ENCODE results near the gene KLHL29.

The KLHL29 gene

DNA sequence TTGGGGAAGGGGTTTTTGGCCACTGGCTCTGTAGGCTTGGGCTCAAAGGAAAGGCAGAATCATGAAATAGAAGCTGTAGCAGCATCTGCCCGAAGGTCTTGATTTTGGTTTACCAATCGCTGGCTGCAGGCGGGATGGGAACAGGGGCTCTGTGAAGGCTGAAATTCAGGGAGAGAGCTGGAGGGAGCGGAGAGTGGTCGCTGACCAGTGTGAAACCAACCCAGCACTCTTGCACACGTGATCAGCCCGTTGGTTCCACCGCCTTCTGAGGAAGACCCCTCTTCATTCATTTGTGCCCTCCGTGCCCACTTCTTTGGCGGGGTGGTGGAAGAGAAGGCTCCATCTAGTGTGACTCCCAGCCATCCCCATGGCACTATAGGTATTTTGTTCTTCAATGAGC, 82.6 kb downstream of the KLHL29 start:
- in situ Hi-C loops (cut with MboI; ENCODE audit: low sequenced_read_pairs), result loop anchor here (25.0 kb wide), 1 partner anchor 255 kb away; no protein-coding TSS in a partner anchor

DNA sequence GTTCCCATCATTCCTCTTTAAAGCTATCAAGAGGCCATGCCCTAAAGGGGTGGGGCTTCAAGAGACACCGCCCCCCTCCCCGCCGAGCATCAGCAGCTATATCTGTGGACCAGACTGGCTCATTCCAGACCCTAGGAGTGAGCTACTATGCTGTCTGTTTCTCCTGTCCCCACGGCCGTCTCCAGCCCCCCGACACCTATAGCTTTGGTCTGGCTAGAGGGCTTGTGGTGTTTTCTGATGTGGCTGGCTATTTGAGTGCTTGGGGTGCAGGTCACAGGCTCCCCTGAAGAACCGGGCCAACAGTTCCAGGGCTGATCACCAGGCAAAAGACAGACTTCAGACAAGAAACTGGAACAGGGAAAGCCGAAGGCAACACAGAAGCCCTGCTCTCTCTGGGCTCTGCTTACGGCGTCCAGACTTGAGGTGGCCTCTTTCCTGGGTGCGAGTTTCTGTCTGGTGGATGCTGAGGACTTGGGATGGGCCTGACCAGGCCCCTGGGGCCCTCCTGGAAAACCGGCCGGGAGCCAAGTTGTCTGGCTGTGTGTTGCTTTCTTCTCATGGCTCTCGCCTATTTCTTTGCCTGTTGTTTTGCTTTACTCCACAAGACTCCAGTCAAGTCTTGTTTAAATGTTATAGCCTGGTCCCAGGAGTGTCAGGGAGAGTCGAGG, 83.6 kb downstream of the KLHL29 start:
- in situ Hi-C loops (cut with MboI; ENCODE audit: low sequenced_read_pairs), result loop anchor here (25.0 kb wide), 1 partner anchor 256 kb away; no protein-coding TSS in a partner anchor

DNA sequence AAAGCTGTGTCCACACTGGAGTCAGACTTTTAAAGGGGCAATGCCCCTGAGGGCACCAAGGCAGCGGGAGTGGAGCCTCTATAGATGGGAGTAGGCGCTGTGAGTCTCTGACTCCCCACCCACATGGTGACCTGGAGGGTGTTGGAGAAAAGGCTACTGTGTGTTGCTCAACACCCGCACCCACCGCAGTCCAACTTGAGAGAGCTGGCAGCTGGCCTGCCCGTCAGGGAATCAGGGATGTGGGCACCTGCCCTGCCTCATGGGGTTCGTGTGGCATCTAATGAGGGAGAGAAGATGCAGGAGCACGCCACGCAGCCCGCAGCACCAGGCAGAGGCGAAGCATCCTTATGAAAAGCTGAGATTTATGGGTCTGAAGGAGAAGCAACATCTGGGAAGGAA, 84.2 kb downstream of the KLHL29 start:
- in situ Hi-C loops (cut with MboI; ENCODE audit: low sequenced_read_pairs), result loop anchor here (25.0 kb wide), 1 partner anchor 257 kb away; no protein-coding TSS in a partner anchor

DNA sequence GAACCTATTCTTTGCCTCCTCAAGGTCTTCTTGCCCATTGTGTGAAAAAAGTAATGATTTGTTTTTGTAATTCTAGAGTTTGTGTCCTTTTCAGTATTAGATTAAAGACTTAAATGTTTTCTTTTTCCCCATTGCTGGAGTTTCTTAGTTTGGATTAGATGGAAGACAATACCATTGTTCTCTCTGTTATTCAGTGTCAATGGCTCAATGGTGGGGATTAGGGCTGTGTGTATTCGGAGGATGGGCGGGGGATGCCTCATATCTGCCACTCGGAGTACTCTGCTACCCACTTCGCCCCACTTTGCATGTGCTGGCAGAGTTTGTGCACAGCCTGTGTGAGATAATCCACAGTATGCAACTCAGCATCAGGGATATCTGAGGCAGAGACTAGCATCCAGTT, 90.1 kb downstream of the KLHL29 start:
- in situ Hi-C loops (cut with MboI; ENCODE audit: low sequenced_read_pairs), result no loop called here

DNA sequence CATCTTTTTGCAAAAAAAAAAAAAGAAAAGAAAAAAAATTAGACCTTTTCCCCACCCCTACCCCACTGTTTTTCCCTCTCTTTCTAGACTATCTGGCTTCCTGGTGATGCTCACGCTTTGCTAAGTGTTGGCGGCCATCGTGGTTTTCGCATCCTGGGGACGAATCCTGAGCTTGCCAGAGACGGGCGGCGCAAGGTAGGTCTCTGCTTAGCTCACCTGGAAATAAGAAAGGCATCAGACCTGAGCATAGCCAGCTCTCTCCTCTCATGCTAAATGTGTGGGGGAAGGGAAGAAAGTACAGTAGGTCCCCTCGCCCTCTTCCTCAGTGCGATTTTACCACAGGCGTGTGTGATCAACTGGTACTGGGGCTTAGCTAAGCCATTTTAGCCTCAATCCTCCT, 90.5 kb downstream of the KLHL29 start:
- in situ Hi-C loops (cut with MboI; ENCODE audit: low sequenced_read_pairs), result no loop called here

DNA sequence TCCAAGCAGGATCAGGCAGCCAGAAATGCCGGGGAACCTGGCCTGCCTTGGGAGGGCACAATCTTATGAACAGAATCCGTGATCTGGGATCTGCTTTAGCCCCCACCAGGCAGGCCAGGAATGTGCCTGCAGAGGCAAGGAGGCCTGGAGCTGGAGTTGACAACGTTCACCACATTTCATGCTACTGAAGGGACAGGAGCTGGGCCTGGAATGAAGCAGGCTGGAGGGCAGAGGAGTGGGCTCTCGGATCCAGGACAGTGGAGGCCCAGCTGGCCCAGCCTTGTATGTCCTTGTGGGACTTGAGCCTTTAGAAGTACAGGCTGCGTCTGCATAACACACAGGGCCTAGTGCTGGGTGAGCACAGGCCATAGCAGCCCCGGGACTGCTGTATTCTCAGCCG, 91.8 kb downstream of the KLHL29 start:
- in situ Hi-C loops (cut with MboI; ENCODE audit: low sequenced_read_pairs), result no loop called here

DNA sequence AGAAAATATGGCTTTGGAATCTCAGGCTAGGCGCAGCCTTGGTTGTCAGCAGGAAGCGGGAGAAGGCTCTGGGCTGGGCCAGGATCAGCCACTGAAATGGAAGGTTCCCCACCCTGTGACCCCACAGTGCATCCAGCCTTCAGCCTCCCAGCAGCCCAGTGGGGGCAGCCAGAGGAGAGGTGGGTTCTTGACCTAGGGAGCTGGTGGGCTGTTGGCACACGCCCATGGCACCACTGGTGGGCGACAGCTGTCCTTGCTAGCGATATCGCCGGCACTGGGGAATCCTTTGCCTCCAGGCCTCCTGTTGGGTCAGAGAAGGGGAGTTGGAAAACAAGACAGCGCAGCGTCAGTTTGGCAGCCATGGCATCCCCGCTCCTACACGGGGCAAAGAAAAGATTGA, 92.4 kb downstream of the KLHL29 start:
- in situ Hi-C loops (cut with MboI; ENCODE audit: low sequenced_read_pairs), result no loop called here

DNA sequence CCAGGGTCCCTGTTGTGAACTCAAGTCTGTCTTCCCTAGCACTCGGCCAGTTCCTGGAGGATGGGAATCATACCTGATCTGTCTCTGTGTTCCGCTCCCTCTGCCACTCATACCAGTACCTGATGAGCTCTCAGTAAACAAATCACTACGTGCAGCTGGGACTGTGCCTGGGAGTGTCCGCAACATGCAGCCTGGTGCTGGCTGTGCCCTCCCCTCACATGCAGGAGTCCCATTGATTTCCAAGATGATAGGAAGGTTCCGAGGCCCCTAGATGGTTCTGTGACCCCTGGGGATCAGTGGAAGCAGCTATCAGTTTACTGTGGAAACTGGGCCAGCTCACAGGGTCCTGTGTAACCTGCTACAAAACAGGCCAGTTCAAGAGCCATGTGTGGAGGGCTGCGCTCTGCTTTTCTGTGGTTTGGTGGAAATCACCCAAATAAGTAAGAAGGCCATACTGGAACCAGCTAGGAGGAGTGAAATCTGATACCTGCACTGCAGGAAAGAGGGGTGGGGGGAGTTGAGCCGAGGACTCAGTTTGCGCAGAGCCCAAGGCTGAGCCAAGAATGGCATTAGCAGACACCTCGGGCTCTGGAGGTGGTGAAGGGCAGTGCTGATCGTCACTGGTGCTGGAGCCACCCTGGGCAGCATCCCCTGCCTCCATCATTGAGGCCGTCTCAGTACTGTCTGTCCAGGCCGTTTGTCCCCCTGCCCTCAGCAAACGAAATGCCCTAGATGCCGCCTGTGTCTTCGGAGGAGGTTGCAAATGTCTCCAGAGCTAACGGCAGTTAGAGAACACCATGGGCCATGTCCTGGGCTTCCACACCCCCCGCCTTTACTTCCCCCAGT, 93.3 kb downstream of the KLHL29 start:
- in situ Hi-C loops (cut with MboI; ENCODE audit: low sequenced_read_pairs), result no loop called here

DNA sequence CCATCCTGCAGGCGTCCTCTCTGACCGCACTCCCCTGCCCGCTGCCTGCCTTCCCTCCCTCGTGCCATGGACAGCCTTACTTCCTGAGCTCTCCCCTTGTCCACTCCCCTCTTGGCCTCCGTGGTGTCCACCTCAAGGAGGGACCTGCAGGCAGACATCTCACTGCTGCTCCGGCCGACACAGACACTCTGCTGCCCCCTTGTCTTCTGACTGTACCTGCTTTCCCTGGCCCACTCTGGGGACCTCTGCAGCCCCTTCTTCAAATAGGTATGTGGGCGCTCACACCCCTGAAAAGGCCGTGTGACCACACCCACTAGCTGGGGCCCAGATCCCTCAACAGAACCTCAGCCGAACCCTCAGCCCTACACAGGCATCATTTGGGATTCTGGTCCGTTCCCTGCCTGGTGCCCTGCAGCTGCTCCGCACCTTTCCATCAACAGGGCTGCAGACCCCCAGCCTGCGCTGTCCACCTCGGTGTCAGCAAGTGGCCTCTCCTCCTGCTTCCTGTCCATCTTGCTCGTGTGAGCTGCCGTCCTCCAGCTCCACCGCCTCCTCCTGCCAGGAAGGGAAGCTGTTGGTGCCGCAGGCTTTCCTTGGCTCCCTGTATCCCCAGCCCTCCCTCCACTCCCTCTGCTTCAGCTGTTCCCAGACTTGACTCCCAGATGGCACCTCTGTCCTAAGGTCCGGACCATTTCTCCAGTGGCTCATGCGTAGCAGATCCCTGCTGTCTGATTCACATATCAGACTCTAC, 94.1 kb downstream of the KLHL29 start:
- in situ Hi-C loops (cut with MboI; ENCODE audit: low sequenced_read_pairs), result no loop called here

DNA sequence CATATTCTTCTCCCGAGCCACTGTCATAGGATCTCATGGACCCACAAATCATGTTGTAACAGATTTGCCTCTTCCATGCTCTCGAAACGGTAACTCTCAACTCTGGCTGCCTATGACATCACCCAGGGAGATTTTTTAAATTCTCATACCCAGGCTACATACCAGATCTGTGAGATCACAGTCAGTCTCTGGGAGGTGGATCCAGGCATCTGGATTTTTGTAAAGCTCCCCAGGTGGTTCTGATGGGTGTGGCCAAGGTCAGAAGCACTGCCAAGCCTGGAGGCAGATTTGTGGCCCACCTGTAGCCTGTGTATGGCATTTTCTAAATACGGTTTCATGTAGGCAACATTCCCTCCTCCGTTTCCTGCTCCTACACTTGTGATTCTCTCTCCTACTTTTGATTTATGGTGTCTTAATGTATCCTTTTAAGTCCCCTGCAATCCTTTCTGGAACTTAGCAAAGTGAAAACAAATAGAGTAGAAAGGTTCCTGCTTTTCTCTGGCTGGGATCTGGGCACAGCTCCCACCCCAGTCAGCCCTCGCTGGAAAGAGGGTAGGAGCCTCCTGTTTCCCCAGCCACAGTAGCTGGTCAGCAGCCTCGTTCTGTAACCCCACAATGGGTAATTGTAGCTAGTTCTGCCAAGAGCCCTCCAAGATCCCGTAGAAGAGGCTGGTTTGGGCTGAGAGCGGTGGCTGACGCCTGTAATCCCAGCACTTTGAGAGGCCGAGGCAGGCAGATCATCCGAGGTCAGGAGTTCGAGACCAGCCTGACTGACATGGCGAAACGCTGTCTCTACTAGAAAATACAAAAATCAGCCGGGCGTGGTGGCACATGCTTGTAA, 96.2 kb downstream of the KLHL29 start:
- in situ Hi-C loops (cut with MboI; ENCODE audit: low sequenced_read_pairs), result no loop called here

DNA sequence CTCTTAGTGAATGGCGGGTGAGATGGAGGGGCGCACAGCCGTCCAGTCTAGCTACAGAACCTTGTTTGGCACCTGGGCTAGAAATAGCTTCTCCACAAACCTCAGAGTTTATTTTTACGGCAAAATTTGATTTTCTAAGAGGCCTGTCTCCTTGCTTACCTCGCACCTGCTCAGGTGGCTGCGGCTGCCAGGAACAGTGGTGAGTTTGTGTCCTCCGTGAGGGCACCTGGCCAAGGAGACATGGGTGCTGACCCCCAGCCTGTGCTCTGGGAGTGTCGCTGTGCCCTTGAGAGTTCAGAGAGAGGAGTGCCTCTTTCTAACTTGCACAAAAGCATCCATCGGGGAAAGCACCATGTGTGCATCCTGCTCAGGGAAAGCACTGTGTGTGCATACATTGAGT, 97.2 kb downstream of the KLHL29 start:
- in situ Hi-C loops (cut with MboI; ENCODE audit: low sequenced_read_pairs), result no loop called here

DNA sequence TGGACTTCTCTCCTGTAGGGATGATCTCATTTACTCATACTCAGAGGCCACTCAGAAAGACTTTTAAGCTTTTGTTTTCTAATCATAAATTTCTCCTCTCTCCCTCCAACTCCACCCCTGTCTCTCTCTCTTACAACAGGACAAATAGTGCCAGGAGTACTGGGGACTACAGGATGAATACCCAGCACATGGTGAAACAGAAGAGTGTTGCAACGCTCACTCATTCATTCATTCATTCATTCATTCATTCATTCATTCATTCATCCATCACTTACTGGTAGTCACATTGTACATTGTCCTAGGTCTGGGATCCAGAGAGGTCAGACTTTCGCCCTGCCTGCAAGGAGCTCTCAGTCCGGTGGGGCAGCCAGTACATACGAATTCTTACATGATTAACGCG, 97.6 kb downstream of the KLHL29 start:
- in situ Hi-C loops (cut with MboI; ENCODE audit: low sequenced_read_pairs), result no loop called here

DNA sequence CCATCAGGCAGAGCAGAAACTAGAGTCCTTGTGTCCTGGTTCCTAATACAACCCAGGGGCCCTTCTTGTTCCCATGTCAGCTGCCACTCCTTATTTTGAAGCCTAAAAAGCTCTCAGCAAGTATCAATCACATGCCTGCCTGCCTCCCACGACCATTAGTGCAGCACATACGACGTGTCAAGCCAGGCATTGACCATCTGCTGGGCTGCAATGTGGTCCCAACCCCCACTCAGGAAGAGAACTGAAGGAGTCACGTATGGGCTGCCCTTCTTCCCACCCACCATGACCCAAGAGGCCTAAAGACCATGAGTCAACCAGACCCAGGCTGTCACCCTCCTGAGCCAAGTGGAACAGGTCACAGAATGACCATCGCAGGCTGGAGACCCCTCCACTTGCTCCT, 98.8 kb downstream of the KLHL29 start:
- in situ Hi-C loops (cut with MboI; ENCODE audit: low sequenced_read_pairs), result no loop called here

DNA sequence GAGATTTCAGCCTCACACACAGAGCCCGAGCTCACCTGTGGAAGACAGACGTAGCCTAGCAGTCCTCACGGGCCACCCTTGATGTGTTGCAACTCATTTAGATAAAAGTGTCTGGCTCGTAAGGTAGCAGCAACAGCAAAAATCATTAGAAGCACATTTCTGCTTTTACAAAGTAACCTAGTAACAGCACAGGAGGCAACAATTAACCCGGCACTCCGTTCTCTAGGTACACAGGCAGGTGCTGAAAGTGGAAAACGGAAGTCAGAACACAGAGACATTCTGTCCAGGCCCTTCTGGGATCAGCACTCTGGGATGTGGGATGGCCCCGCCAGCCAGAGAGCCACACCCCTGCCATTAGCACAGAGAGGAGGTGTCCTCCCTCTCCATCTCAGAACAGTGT, 99.3 kb downstream of the KLHL29 start:
- in situ Hi-C loops (cut with MboI; ENCODE audit: low sequenced_read_pairs), result no loop called here

DNA sequence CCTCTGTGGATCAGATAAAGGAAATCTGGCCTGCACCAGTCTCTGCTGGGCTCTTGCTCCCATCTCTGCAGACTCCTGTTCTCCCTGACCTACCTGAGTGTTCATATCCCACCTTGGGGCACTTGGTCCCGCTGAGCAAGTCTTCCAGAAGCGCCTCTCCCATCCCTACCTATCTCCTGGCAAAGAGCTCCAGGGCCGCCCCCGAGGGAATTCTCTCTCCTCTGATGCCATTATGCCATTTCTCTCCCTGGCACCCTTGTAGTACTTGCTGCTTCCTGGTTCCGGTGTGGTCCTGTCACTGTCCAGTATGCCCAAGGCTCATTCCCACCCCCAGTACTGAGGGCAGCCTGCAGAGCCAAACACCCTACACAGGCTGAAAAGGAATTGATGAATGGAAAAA, 99.8 kb downstream of the KLHL29 start:
- in situ Hi-C loops (cut with MboI; ENCODE audit: low sequenced_read_pairs), result no loop called here

DNA sequence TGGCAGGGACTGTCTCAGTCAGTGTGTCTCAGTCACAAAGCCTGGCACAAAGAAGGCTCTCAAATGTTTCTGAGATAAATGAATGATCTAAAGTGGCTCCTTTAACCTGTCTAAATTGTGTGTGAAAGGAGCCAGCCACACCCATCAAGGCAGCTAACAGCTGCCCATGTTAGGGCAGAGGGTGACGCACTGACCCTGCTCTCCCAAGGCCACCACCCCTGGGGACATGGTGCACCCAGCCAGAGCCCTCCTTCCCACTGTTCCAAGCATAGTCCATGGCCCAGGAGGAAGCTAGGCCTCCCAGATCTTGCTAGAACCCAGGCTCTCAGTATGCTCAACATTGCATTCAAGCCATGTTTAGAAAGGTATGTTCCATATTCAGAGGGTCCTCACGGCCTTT, 100.3 kb downstream of the KLHL29 start:
- in situ Hi-C loops (cut with MboI; ENCODE audit: low sequenced_read_pairs), result no loop called here

DNA sequence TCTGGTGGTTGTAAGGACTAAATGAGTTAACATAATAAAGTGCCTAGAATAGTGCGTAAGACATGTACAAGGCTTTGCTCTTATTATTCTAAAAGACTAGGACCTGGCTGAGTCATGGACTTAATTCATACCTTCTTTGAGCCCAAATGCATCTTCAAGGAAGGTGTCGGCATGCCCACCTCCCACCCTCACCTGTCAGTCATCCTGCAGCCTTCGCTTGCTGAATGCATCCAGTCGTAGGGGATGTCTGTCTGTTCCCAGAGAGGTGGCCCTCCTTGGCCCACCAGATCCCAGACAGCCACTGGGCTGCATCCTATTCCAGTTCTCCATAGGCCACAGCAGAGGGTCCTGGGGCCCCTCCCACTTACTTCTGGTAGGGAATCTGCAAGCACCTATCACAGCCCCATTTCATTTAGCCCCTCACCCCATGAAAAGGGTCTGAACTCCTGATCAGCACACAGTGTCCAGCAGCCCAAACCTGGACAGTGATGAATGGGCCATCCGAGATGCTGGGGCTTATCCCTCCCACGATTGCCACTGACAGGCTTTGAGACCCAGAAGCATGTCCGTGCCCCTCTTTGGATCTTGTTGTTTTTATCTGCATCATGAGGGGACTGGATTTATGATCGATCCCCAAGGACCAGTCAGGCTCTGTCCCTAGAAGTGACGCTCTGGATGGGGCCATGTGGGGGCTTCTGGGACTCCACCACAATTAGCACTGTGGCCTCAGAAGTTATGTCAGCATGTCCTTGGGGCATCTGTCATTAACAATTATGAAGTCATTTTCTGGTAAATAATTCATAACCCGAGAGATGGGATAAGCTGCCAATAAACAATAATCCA, 101.1 kb downstream of the KLHL29 start:
- in situ Hi-C loops (cut with MboI; ENCODE audit: low sequenced_read_pairs), result no loop called here

DNA sequence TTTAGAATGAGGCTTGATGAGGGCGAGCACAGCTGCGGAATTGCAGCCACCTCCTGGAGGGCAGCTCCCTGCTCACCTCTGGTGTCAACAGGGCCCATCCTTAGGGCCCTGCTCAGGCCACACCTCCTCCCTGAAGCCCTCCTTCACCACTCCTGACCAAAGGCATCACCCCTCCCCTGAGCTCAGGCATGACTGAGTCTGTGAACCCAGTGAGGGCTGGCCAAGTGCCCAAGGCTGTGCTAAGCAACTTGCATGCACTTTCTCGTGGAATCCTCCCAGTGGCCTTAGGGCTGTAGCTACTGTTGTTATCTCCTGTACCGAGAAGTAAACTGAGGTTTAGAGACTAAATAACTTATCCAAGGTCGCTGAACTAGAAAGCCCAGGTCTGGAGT, 101.7 kb downstream of the KLHL29 start:
- in situ Hi-C loops (cut with MboI; ENCODE audit: low sequenced_read_pairs), result no loop called here

DNA sequence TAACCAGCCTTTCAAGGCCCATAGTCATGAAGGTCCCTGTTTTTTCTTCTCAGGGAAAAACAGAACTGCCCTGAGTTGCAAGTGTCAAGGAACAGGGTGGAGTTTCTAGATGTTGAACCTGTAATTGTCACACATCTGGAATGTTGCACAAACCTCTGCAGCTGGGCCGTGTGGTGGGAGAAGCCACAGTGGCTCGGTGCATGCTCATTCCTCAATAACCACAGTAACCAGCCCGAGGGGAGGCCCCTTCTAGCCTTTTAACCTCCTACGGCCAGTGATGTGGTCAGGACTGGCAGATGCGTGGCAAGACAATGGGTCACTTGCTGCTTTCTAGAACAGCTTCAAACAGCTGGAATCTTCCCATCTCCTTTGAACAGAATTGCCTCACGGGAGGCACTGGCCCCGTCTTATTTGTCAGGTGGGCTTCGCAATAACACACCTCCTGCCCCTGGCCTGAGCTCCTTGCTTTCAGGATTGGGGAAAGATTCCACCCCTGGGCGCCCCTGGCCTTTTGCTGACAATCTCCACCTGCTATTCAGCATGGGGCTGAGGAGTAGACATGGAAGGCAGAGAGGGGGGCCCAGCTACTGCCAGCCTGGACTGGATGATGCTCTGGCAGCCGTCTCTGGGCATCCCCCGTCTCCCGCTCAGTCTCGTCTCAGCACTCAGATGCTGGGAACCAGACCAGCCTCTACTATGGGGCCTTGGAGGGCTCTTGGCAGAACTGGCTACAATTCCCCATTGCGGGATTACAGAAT, 102.9 kb downstream of the KLHL29 start:
- in situ Hi-C loops (cut with MboI; ENCODE audit: low sequenced_read_pairs), result no loop called here
